HG03108 (cell line): ENCODE measurements around the gene CBFA2T2.
"Not testable (repeated sequence)": the region's sequence is repeated elsewhere in the genome, so short reads cannot be mapped to it uniquely, and the experiment has no call there.

Experiments
- ATAC-seq: cut with Tn5 transposase; IDR thresholded peaks from one replicate; pipeline ENCODE4 v1.9.1; 2021; ENCODE audit warnings: moderate library complexity; ENCODE audit not compliant: unreplicated experiment

Gene CBFA2T2

DNA sequence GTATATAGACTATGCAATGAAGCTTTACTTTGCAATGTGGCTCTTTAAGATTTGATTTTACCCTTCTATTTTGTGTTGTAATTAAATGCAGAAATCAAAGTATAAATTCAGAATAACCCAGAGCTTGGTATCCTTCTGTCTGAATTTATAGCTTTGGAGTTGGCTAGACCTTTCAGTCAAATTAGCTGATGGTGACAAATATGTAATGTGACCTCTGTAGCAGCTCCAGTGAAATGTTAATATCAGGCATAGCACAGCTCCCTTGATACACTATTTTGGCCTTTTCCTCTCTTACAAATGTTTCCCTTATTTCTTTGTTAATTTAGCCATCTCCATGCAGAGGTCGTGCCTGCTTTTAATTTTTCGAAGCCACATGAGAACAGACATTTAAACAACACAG, 11.1 kb downstream of the CBFA2T2 start:
- no peak for ATAC-seq

DNA sequence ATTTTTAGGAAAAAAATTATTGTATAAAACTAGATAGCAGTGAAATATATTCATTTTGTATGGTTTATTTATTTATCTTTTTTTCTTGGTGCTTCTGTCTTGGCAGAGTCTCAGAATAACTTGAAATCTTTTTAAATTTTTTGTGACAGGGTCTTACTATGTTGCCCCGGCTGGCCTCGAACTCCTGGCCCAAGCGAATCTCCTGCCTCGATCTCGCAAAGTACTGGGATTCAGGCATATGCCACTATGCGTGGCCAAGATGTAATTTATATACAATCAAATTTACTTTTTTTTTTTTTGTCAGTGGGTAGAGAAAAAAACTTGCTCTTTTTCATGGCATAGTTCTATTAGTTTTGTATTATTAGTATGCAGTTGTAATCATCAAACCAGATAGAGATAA, 13.7 kb downstream of the CBFA2T2 start:
- ATAC-seq: no peak

GRCh38 chr20:33506576-33506975, 16.7 kb downstream of the CBFA2T2 start:
- ATAC-seq: no peak

- ATAC-seq: no peak
These were observed 17.6 kb downstream of the CBFA2T2 start for GRCh38 chr20:33507461-33507860.

- ATAC-seq: not testable (repeated sequence)
These were observed 18.1 kb downstream of the CBFA2T2 start for GRCh38 chr20:33508015-33508414.

GRCh38 chr20:33509057-33509456, 19.2 kb downstream of the CBFA2T2 start:
- not testable (repeated sequence) for ATAC-seq

GRCh38 chr20:33511876-33512275, 22.0 kb downstream of the CBFA2T2 start:
- ATAC-seq: not testable (repeated sequence)

DNA sequence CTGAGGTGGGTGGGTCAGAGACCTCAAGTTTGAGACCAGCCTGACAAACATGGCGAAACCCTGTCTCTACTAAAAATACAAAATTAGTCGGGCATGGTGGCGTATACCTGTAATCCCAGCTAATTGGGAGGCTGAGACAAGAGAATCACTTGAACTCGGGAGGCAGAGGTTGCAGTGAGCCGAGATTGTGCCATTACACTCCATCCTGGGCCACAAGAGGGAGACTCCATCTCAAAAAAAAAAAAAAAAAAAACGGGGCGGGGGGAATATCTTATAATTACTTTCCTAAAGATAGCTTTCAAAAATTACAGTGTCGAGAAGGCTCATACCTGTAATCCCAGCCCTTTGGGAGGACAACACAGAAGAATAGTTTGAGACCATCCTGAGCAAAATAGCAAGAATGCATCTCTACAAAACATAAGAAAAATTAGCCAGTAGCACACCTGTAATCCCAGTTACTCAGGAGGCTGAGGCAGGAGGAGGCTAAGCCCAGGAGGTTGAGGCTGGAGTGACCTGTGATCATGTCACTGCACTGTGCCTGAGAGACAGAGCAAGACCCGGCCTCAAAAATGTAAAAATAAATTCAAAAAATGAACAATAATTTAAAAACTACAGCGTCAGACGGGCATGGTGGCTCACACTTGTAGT, 25.8 kb downstream of the CBFA2T2 start:
- no peak for ATAC-seq

DNA sequence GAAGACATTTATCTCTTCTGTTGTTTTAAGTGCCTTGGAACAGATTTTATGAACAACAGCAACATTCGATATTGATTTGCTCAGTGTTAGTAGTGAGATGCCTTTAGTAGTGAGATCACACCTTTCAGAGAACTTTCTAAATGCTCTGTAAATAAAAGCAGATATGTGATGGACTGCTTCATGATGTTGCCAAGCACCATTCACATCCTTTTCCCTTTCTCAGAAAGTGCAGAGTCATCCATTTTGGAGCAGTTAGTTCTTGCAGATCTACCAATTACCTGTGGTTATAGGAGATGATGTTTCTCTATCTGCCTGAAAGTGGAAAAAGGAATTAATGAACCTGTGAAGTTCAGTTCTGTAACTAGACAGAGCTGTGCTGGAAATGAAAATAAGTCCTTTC, 27.0 kb downstream of the CBFA2T2 start:
- no peak for ATAC-seq

GRCh38 chr20:33518071-33518470, 28.2 kb downstream of the CBFA2T2 start:
- ATAC-seq: no peak

- no peak for ATAC-seq
These were observed 31.6 kb downstream of the CBFA2T2 start for GRCh38 chr20:33521461-33521860.

DNA sequence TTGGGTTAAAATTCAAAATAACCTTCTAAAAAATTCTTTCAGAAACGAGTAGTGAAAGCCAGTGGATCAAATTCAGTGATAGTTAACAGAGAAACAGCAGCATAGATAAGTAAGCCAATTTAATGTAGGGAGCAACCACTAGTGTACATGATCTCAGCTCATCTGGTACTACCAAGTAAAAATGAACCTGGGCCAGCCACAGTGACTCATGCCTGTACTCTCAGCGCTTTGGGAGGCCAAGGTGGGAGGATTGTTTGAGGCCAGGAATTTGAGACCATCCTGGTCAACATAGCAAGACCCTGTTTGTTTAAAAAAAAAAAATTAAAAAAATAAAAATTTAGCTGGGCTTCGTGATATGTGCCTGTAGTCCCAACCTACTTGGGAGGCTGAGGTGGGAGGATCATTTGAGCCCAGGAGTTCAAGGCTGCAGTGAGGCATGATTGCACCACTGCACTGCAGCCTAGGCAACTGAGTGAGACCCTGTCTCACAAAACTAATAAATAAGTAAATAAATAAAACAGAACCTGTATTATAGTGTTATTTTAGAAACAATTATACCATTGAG, 32.4 kb downstream of the CBFA2T2 start:
- no peak for ATAC-seq

DNA sequence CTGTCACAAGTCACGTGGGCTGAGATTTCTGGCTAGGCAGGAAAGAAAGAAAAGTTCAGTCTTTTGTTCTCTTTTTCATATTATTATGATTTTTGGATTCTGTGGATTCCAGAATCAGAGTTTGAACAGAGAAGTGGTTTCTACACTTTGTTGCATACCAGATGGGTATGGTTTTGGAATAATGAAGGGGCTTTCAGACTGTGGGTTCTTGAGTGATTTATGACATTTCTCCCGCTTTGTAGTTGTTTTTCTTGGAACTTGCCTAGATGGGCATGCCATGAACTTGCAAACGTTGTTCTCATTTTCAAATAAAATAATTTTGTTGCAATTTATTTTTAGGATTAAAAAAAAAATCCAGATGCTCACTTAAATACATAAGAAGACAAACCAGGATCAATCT, 34.4 kb downstream of the CBFA2T2 start:
- no peak for ATAC-seq

GRCh38 chr20:33526769-33527168, 36.9 kb downstream of the CBFA2T2 start:
- ATAC-seq: no peak

DNA sequence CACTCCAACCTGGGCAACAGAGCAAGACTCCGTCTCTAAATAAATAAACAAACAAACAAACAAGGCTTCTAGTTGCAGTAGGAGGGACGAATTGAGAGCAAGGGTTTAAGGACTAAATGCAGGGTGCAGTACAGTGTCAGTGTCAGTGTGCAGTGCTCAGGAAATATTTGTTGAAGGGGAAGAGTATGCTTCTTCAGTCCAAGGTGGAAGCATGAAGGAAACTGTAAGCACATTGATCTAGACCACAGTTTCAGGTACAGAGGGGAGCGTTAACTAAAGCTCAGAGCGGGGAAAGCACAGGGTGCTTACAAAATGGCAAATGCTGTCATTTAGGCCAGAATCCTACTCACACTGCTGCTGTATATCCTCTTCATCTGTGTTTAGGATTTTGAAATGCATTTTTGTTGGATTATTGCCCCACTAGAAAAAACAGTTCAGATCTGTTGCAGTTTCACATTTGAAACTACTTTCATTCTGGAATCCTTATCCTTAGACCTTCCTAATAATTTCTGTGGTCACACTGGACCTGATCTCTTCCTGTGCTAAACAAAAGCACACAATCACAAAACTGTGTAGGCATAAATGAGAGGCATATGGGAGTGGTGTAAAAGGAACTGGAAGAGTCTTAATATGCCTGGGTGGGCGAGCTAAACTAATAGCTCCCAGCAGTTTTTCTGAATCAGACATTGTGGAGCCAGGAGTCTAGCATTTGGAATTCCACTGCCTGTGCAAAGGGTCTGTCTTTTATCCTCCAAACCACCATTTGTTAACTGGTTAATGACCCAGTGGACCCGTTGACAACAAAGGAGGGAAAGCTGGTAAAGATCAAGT, 41.4 kb downstream of the CBFA2T2 start:
- ATAC-seq: no peak

DNA sequence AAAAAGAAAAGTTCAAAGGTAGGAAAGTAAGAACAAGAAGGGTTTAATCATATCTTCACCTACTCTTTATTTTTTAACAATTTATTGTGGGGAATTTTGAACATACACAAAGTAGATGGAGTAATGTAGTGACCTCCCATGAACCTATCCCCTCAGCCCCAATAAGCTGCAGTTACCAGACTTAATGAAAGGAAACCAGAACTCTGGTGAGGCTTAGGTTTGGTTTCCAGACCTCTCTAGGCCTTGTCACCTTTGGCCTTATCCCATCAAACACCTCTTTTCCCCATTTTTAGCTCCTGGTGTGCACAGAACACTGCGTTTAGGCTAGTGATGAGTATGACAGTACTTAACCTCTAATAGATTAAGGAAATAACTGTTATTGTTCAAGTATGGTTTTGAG, 42.0 kb downstream of the CBFA2T2 start:
- ATAC-seq: no peak

DNA sequence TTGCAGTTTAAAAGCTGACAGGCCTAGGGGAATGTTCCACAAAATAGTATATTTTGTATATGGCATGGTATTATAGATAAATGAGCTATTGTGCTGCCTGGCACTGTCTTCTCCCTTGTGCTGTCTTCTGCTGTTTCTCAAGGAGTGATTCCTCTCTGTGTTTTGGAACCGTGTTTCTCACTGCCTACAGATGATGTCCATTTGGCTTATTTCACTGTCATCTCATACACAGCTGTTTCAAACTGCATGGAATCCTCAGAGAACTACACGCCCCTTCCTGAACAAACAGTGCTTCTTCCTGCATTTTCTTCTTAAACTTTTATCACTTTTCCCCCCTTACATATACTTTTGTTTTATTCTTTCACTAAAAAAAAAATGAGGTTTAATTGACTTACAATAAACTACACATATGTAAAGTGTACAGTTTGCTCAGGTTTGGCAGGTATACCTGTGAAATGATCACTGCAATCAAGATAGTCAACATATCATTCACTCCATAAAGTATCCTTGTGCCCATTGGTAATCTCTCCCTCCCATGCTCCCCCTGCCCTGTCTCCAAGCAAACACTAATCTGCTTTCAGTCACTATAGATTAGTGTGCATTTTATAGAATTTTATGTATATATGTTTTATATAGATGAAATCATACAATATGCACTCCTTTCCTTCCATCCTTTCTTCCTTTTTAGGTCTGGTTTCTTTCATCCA, 43.0 kb downstream of the CBFA2T2 start:
- no peak for ATAC-seq

- not testable (repeated sequence) for ATAC-seq
These were observed 45.8 kb downstream of the CBFA2T2 start for GRCh38 chr20:33535717-33536116.

GRCh38 chr20:33537608-33538007, 47.7 kb downstream of the CBFA2T2 start:
- ATAC-seq: no peak

DNA sequence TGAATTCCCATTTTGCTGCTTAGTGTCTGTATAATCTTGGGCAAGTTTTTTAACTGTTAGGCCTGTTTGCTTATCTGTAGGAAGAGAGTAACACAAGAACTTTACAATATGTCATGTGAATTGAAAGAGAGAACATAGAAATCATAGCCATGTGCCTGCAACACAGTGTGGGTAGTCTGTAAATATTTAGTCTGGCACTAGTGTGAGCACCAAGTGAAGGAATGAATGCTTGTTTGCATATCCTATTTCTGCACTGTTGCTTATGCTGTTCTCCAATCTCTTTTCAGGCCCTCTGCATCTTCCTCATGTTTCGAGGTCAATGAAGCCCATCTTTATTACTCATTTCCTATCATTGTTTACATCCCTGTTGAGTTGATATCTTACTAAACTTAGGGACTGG, 49.2 kb downstream of the CBFA2T2 start:
- no peak for ATAC-seq

GRCh38 chr20:33540427-33540826, 50.5 kb downstream of the CBFA2T2 start:
- ATAC-seq: no peak

GRCh38 chr20:33541074-33541473, 51.2 kb downstream of the CBFA2T2 start:
- no peak for ATAC-seq
